IMR-90 (cell line): ENCODE data around the gene ACOT12. TPM values are rescaled to one million over a fixed set of nuclear protein-coding genes. Genes with fewer than 3 reads are reported as not detected.

Experiments
- ATAC-seq: fragments of 200-7000 bp; cut with Tn5 transposase; 2 replicates; pipeline ENCODE4 v1.9.1; 2020; ENCODE audit warnings: low read depth, mild to moderate bottlenecking, moderate library complexity
- BruUV-seq: library from RNA; stranded (reverse); fragments of 400-500 nt; replicated peaks from 2 replicates; lab custom pipeline; 2021; lab: Mats Ljungman, UMichigan
- CTCF ChIA-PET: fragments of 300-600 bp; formaldehyde crosslinking; extraction: SDS; loops from one replicate; lab custom pipeline; 2021; ENCODE audit warnings: antibody characterized with exemption; lab: Yijun Ruan, JAX
- POLR2A ChIA-PET: fragments of 300-600 bp; sonication (Branson Sonifier 250); formaldehyde crosslinking; loops from one replicate; lab custom pipeline; 2022; ENCODE audit warnings: antibody characterized with exemption; ENCODE audit not compliant: unreplicated experiment; lab: Charles Lee
- DNase-seq: peaks from one replicate; pipeline ENCODE4 v3.0.0; 2013
- H2AFZ ChIP-seq: replicated peaks from 2 replicates; pipeline ENCODE3; 2013; ENCODE audit warnings: low read length, mild to moderate bottlenecking; ENCODE audit not compliant: poor library complexity
- H2AK5ac ChIP-seq: 2 replicates; pipeline ENCODE4 v1.6.1; 2013; ENCODE audit warnings: low read depth, low read length, inconsistent platforms
- H2AK9ac ChIP-seq: replicated peaks from 2 replicates; pipeline ENCODE3; 2013; ENCODE audit warnings: mild to moderate bottlenecking, low read depth, low read length, moderate library complexity; ENCODE audit not compliant: poor library complexity
- H2BK120ac ChIP-seq: 2 replicates; pipeline ENCODE4 v1.6.1; 2013; ENCODE audit warnings: low read depth, low read length, inconsistent platforms
- H2BK15ac ChIP-seq: 3 replicates; pipeline ENCODE4 v1.6.1; 2013; ENCODE audit warnings: low read depth, low read length, inconsistent platforms
- H2BK20ac ChIP-seq: 2 replicates; pipeline ENCODE4 v1.6.1; 2013; ENCODE audit warnings: low read depth, mild to moderate bottlenecking, inconsistent platforms, low read length, moderate library complexity
- H2BK5ac ChIP-seq: 2 replicates; pipeline ENCODE4 v1.6.1; 2013; ENCODE audit warnings: mild to moderate bottlenecking, low read depth, low read length, inconsistent platforms; ENCODE audit not compliant: poor library complexity, severe bottlenecking
- H3K14ac ChIP-seq: replicated peaks from 2 replicates; pipeline ENCODE4 v1.6.1; 2013; ENCODE audit warnings: low read depth, low read length, inconsistent platforms
- H3K18ac ChIP-seq: 2 replicates; pipeline ENCODE4 v1.6.1; 2013; ENCODE audit warnings: low read depth, low read length, control low read depth
- H3K23ac ChIP-seq: 2 replicates; pipeline ENCODE4 v1.6.1; 2013; ENCODE audit warnings: low read depth, low read length, inconsistent platforms
- H3K27ac ChIP-seq: 2 replicates; pipeline ENCODE4 v1.5.1; 2013; ENCODE audit warnings: mild to moderate bottlenecking, control low read depth, low read length; ENCODE audit not compliant: insufficient read depth
- H3K27me3 ChIP-seq: 2 replicates; pipeline ENCODE4 v1.6.1; 2013; ENCODE audit warnings: low read length; ENCODE audit not compliant: control insufficient read depth, insufficient read depth
- H3K36me3 ChIP-seq: 2 replicates; pipeline ENCODE4 v1.6.1; 2013; ENCODE audit warnings: low read length, mixed read lengths; ENCODE audit not compliant: control insufficient read depth, insufficient read depth
- H3K4ac ChIP-seq: 2 replicates; pipeline ENCODE4 v1.6.1; 2013; ENCODE audit warnings: low read depth, low read length, inconsistent platforms
- H3K4me1 ChIP-seq: 2 replicates; pipeline ENCODE4 v1.6.1; 2013; ENCODE audit warnings: low read length, mixed read lengths; ENCODE audit not compliant: control insufficient read depth, insufficient read depth
- H3K4me2 ChIP-seq: 2 replicates; pipeline ENCODE4 v1.6.1; 2013; ENCODE audit warnings: low read depth, mild to moderate bottlenecking, control low read depth, low read length, moderate library complexity
- H3K4me3 ChIP-seq: 2 replicates; pipeline ENCODE4 v1.5.1; 2013; ENCODE audit warnings: low read depth, mild to moderate bottlenecking, control low read depth, low read length, moderate library complexity; ENCODE audit not compliant: insufficient read depth
- H3K56ac ChIP-seq: 2 replicates; pipeline ENCODE4 v1.6.1; 2013; ENCODE audit warnings: low read length, inconsistent platforms; ENCODE audit not compliant: insufficient read depth; ENCODE audit errors: extremely low read depth
- H3K79me1 ChIP-seq, 2 experiments: 2 replicates each; pipeline ENCODE4 v1.6.1; 2013; ENCODE audit warnings: low read length in 2 of 2, inconsistent platforms in 1 of 2, low read depth in 1 of 2
- H3K9ac ChIP-seq: 2 replicates; pipeline ENCODE4 v1.6.1; 2013; ENCODE audit warnings: low read depth, low read length, control low read depth
- H3K9me1 ChIP-seq: 2 replicates; pipeline ENCODE4 v1.6.1; 2013; ENCODE audit warnings: low read length, inconsistent platforms; ENCODE audit not compliant: insufficient read depth
- H3K9me3 ChIP-seq: 2 replicates; pipeline ENCODE4 v1.6.1; 2013; ENCODE audit warnings: low read length; ENCODE audit not compliant: control insufficient read depth, insufficient read depth
- H4K20me1 ChIP-seq: 2 replicates; pipeline ENCODE4 v1.6.1; 2013; ENCODE audit warnings: low read length, inconsistent platforms; ENCODE audit not compliant: insufficient read depth
- H4K5ac ChIP-seq: 2 replicates; pipeline ENCODE4 v1.6.1; 2013; ENCODE audit warnings: mild to moderate bottlenecking, low read depth, low read length, control low read depth
- H4K8ac ChIP-seq, 2 experiments: 2 replicates each; pipeline ENCODE4 v1.6.1; 2013; ENCODE audit warnings: low read depth in 2 of 2, low read length in 2 of 2, control low read depth in 1 of 2, inconsistent platforms in 1 of 2
- H4K91ac ChIP-seq: 2 replicates; pipeline ENCODE4 v1.6.1; 2013; ENCODE audit warnings: low read depth, low read length, inconsistent platforms; ENCODE audit not compliant: insufficient read depth
- BHLHE40 ChIP-seq: fragments of 150-350 bp; IDR thresholded peaks from 2 replicates; pipeline ENCODE4 v1.6.1; 2016; ENCODE audit warnings: mild to moderate bottlenecking, low read depth, low read length
- MAFK ChIP-seq: IDR thresholded peaks from 2 replicates; pipeline ENCODE4 v1.6.1; 2012; ENCODE audit warnings: low read depth, low read length, improper control_type of control experiment
- POLR2A ChIP-seq: IDR thresholded peaks from 2 replicates; pipeline ENCODE4 v1.6.1; 2012; ENCODE audit warnings: mild to moderate bottlenecking, low read depth, low read length
- dilution Hi-C: fragments of 300-500 bp; cut with HindIII; formaldehyde crosslinking; loops from one replicate; pipeline ENCODE4 v1.14.3; 2018; ENCODE audit warnings: low sequenced_read_pairs; ENCODE audit not compliant: unreplicated experiment
- in situ Hi-C: fragments of 300-500 bp; cut with MboI; formaldehyde crosslinking; loops from 3 replicates; pipeline ENCODE4 v1.14.3; 2019; ENCODE audit warnings: low sequenced_read_pairs, inconsistent platforms, mixed read lengths
- intact Hi-C: fragments of 100-400 bp; cut with micrococcal nuclease; formaldehyde crosslinking; loops from 2 replicates; pipeline ENCODE4 v1.10.0; 2022
- polyA plus RNA-seq, 3 experiments: library from polyadenylated mRNA; depleted of rRNA; stranded (reverse); fragments of >200 nt; gene quantifications; 2 replicates each; pipeline ENCODE4 v1.2.3, GENCODE V29; 2012; ENCODE audit warnings: low replicate concordance in 1 of 3
- total RNA-seq: library from RNA; depleted of rRNA; stranded (reverse); fragments of >200 nt; gene quantifications from 2 replicates; pipeline ENCODE4 v1.2.3, GENCODE V29; 2012

ACOT12 gene
- total and polyA plus RNA-seq, 2 of the 4 experiments (the other 2 are of a cell fraction) = not detected

GRCh38 chr5:81429985-81430384, 36.1 kb upstream of the ACOT12 start:
- H2BK15ac ChIP-seq = no peak overlapping the region
- ChIA-PET CTCF (interaction anchor here (2.1 kb wide), 1 partner anchor 736 kb away, joined by 7 read pairs; no protein-coding TSS in a partner anchor), POLR2A (no interaction called here)
- H2BK5ac ChIP-seq = no peak overlapping the region
- intact Hi-C loops = loop anchor here (5.0 kb wide), 1 partner anchor 407 kb away; no protein-coding TSS in a partner anchor
- H4K8ac ChIP-seq = no peak overlapping the region
- no peak overlapping the region for H3K18ac ChIP-seq
- in situ Hi-C loops = loop anchor here (10.0 kb wide), 1 partner anchor 425 kb away; no protein-coding TSS in a partner anchor
- H3K9ac ChIP-seq = no peak overlapping the region
- no peaks in the 10 kb centered on the region for H3K36me3 ChIP-seq
- H3K4me1 ChIP-seq = peaks cover 8% of the 10 kb centered on the region
- H4K5ac ChIP-seq = no peak overlapping the region
- no peak overlapping the region for H3K23ac ChIP-seq
- H2AFZ ChIP-seq = no peak overlapping the region
- dilution Hi-C loops = no loop called here
- no peak overlapping the region for H3K4ac ChIP-seq
- no TSS peak for BruUV-seq
- H2BK20ac ChIP-seq = no peak overlapping the region
- no peaks in the 10 kb centered on the region for H3K9me1 ChIP-seq
- no peak overlapping the region for H3K4me3 ChIP-seq
- H3K4me2 ChIP-seq = no peak overlapping the region
- no peaks in the 10 kb centered on the region for H3K27me3 ChIP-seq
- no peak for DNase-seq
- no peaks in the 10 kb centered on the region for H3K9me3 ChIP-seq
- H2AK5ac ChIP-seq = no peak overlapping the region
- TF ChIP-seq MAFK (peak; percentile 68), BHLHE40 (no peak), POLR2A (no peak)
- no peak overlapping the region for H3K27ac ChIP-seq
- no peak overlapping the region for H3K14ac ChIP-seq
- no peak overlapping the region for H2AK9ac ChIP-seq
- H3K56ac ChIP-seq = no peak overlapping the region
- H2BK120ac ChIP-seq = no peak overlapping the region
- no peak for ATAC-seq
- no peaks in the 10 kb centered on the region for H4K20me1 ChIP-seq
- H3K79me1 ChIP-seq = no peaks in the 10 kb centered on the region
- no peak overlapping the region for H4K91ac ChIP-seq
